ENCODE results near the gene RABL6. TPM values are rescaled to one million over a fixed set of nuclear protein-coding genes. Genes with fewer than 3 reads are reported as not detected.
"Not testable (repeated sequence)": the region's sequence is repeated elsewhere in the genome, so short reads cannot be mapped to it uniquely, and the experiment has no call there.

RABL6 gene
- total RNA-seq, 4 donors from 2014 or later: 54.9 to 70.7 (median 61.5) TPM

- H3K36me3 ChIP-seq: no peaks in the 10 kb centered on the region
- peaks cover 0 to 89% (median 5%) of the 10 kb centered on the region in 4 donors for H3K27me3 ChIP-seq
- no peak for DNase-seq
- H3K9me3 ChIP-seq: no peaks in the 10 kb centered on the region
- no peak for TF ChIP-seq CTCF (IDR thresholded peaks at IDR 0.05)
- TF ChIP-seq POLR2A (IDR thresholded peaks at IDR 0.05): no peak
- 33 to 60% methylated on average over 4 to 8 of the region's 14 CpGs for WGBS, 2 donors
- no peak within 1 kb of the TSS for H3K27ac ChIP-seq
- no peak within 1 kb of the TSS for H3K4me3 ChIP-seq
- H3K4me1 ChIP-seq: peaks cover 0 to 16% (median 0%) of the 10 kb centered on the region in 3 donors
- intact Hi-C loops (cut with DNase I): no loop called here
Observed at GRCh38 chr9:136764301-136764891, 43.4 kb upstream of the RABL6 start, which contains the start of gene LCN15. TSS of gene LCN15 (minus strand) at chr9:136764518. CDS start at chr9:136764488, 30 bp downstream.

GRCh38 chr9:136765041-136765440 lies 42.7 kb upstream of the RABL6 start:
- peaks cover 0 to 20% (median 0%) of the 10 kb centered on the region in 3 donors for H3K4me1 ChIP-seq
- H3K36me3 ChIP-seq: no peaks in the 10 kb centered on the region
- DNase-seq: no peak
- no peak overlapping the region for H3K27ac ChIP-seq
- H3K4me3 ChIP-seq: no peak overlapping the region
- no peak for TF ChIP-seq POLR2A (IDR thresholded peaks at IDR 0.05)
- TF ChIP-seq CTCF (IDR thresholded peaks at IDR 0.05): no peak
- intact Hi-C loops (cut with DNase I): no loop called here
- WGBS, 2 donors: 71 to 89% methylated on average over 1 of the region's 14 CpGs
- peaks cover 0 to 83% (median 5%) of the 10 kb centered on the region in 4 donors for H3K27me3 ChIP-seq
- H3K9me3 ChIP-seq: no peaks in the 10 kb centered on the region

- H3K4me3 ChIP-seq; H3K9me3 ChIP-seq; H3K27ac ChIP-seq; intact Hi-C loops (cut with DNase I); H3K36me3 ChIP-seq; DNase-seq: not testable (repeated sequence)
- 54 to 57% methylated on average over 13 to 14 of the region's 14 CpGs for WGBS, 2 donors
- Histone ChIP-seq H3K27me3 (peaks cover 0 to 74% (median 5%) of the 10 kb centered on the region in 4 donors), H3K4me1 (peaks cover 0 to 13% (median 0%) of the 10 kb centered on the region in 3 donors)
Observed at GRCh38 chr9:136765745-136766409, 41.9 kb upstream of the RABL6 start.

- DNase-seq; H3K9me3 ChIP-seq; H3K36me3 ChIP-seq; H3K27ac ChIP-seq; intact Hi-C loops (cut with DNase I); H3K4me3 ChIP-seq: not testable (repeated sequence)
- WGBS, 2 donors: 15 to 27% methylated on average over 14 to 16 of the region's 18 CpGs
- Histone ChIP-seq H3K27me3 (peaks cover 0 to 67% (median 5%) of the 10 kb centered on the region in 4 donors), H3K4me1 (peaks cover 0 to 10% (median 0%) of the 10 kb centered on the region in 3 donors)
- peak in 2 of 6 experiments; percentile 6 to 25 for TF ChIP-seq CTCF (IDR thresholded peaks at IDR 0.05)
Observed at GRCh38 chr9:136766410-136767120, 41.2 kb upstream of the RABL6 start.

GRCh38 chr9:136769710-136770191 lies 38.0 kb upstream of the RABL6 start:
- Histone ChIP-seq H3K36me3 (no peaks in the 10 kb centered on the region), H3K27me3 (peaks cover 0 to 36% (median 0%) of the 10 kb centered on the region in 4 donors), H3K27ac (no peak overlapping the region), H3K9me3 (peaks cover 0 to 8% (median 0%) of the 10 kb centered on the region in 3 donors), H3K4me3 (no peak overlapping the region), H3K4me1 (peaks cover 0 to 4% (median 0%) of the 10 kb centered on the region in 3 donors)
- 16 to 20% methylated on average over 7 to 15 of the region's 16 CpGs for WGBS, 2 donors
- intact Hi-C loops (cut with DNase I): no loop called here
- no peak for DNase-seq
- TF ChIP-seq CTCF (IDR thresholded peaks at IDR 0.05) (peak in 5 of 6 experiments; percentile 15 to 38 (median 18)), POLR2A (IDR thresholded peaks at IDR 0.05) (no peak)

Measured in esophagus squamous epithelium (tissue), 5 donors.